Stimulated activated CD4-positive, alpha-beta T cell treated with anti-CD3 and anti-CD28 coated beads, Interleukin-15, amount 100 ng/mL, for 24 hours (primary cell): ENCODE data around the gene FNDC3B.
"Not testable (repeated sequence)": the region's sequence is repeated elsewhere in the genome, so short reads cannot be mapped to it uniquely, and the experiment has no call there.

Experiments
- DNase-seq: peaks from one replicate; pipeline ENCODE4 v3.0.0-alpha.2; 2020

Gene FNDC3B

GRCh38 chr3:172033396-172033795, 6.0 kb upstream of the FNDC3B start:
- no peak for DNase-seq

GRCh38 chr3:172034786-172035685, 4.3 kb upstream of the FNDC3B start:
- DNase-seq = peak; percentile 10

GRCh38 chr3:172036541-172037215, 2.7 kb upstream of the FNDC3B start:
- DNase-seq = no peak

DNA sequence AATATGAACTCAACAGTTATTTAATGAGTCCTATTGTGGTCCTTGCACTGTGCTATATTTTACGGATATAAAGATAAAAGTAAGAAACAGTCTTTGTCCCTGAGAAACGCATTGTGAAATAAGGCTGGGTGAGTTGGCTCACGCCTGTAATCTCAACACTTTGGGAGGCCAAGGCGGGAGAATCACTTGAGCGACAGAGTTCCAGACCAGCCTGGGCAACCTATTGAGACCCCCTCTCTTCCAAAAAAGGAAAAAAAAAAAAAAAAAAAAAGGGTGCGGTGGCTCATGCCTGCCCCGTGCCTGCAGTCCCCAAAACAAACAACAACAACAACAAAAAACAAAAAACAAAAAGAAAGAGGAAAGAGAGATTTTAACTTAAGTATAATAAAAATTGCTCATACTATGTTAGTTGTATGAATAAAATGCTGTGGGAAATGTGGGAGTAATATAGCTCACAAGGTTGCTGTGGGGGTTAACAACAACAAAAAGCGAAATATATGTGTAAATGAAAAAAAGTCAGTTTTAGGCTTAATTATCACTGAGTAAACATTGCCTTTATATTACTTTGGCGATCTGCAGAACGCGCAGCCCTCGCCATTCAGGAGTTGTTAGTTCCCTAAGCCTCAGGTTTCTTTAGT, 461 bp upstream of the FNDC3B start:
- DNase-seq = no peak

DNA sequence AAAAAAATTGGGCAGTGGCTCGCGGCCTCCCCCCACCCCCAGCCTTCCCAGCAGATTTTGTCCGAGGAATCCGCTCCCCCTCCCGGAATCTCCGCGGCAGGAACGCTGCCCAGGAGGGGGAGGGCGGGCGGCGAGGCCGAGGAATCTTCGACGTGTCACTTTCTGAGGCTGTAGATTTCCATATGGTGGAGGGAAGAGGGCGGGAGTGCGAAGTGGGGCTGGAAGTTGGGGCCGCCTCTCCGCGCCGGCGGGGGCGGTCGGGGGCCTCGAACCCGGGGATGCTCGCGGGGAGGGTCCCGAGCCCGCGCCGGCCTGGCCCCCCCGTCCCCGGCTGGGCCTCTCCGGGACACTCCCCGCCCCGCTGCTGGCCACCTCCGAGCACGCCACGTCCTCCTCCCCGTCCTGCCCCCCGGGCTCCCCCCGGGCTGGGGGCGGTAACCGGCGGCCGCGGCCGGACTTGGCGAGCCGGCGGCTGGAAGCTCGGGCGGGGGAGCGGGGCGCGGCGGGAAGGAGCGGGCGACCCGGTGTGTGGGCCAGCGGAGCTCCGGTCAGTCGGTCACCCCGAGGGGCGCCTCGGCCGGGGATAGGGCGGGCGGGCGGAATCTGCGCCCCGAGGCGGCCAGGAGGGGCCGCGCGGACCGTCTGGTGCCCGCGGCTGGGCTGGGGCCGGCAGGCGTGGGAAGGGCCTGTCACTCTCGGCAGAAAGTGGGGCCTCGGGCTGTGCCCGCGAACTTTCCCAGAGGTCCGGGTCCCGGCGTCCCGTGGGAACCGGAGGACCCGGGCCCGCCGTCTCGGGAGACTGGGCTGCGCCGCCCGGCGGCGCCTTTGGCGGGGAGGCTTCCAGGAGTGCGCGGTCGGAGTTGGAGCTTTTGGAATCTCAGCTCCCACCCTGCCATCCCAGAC, 951 bp downstream of the FNDC3B start:
- DNase-seq = peak; percentile 50

DNA sequence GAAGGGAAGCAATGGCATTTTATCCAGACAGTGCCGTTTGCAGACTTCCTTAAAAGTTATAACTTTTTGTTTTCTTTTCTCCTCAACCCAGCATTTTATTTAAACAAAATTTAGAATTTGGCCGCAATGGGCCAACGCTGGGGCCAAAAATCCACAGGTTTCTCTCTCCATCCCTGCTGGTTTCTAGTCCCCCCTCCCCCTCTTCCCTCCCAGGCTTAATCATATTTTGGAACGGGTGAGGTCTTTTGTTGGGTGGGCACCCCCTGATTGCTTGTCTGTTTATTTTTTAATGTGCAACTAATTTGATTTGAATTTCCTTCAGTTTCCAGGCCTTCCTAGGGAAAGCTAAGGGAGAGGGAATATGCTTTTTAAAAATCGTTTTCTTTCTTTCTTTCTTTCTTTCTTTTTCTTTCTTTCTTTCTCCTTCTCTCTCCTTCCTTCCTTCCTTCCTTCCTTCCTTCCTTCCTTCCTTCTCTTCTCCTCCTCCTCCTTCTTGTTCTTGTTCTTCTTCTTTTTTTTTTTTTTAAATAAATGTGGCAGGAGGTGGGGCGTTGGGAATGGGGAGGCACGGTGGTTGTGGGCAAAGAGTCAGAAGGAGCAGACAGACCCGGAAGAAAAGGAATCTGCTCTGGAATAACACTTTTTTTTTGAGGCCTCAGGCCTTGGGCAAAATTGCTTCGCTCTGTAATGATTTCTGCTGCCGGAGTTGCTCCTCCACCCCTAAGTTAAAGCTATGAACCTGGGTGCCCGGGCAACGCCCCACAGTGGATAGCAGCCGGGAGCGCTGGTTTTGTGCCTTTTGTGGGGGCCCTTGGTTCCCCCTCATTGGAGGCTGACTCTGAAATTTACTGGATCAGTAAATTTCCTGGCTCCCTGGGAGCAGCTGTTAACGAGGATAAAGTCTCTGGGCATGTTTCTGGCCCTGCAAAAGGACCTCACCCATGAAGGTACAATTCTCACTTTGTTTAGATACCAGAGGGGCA, 1.9 kb downstream of the FNDC3B start:
- no peak for DNase-seq

GRCh38 chr3:172042136-172042662, 2.8 kb downstream of the FNDC3B start:
- no peak for DNase-seq

DNA sequence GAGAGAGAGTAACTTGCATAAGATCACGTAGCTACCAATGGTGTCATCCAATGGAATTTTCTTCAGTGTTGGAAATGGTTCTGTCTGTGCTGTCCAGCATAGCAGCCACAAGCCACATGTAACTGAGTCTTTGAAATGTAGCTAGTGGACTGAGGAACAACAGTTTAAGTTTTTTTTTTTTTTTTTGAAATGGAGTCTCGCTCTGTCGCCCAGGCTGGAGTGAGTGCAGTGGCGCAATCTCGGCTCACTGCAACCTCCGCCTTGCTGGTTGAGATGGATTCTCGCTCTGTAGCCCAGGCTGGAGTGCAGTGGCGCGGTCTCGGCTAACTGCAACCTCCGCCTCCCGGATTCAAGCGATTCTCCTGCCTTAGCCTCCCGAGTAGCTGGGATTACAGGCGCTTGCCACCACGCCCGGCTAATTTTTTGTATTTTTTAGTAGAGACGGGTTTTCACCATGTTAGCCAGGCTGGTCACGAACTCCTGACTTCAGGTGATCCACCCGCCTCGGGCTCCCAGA, 3.3 kb downstream of the FNDC3B start:
- DNase-seq = not testable (repeated sequence)

GRCh38 chr3:172043233-172043632, 3.9 kb downstream of the FNDC3B start:
- no peak for DNase-seq

DNA sequence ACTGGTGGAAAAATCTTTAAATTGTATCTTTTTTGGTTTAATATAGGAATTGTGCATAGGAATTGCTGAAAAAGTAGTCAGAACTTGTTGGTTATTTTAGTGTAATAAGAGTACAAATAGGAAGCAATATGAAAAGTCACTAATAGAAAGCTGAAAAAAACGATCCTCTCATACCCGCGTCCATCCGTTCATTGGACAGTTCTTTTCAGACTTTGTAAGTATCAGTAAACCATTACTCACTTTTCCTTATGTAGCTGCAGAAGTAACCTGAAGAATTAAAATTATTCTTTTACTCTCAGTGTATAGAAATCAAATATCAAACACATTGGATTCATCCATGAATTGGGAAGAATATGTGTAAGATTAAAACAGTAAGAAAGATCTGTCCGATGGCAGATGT, 4.4 kb downstream of the FNDC3B start:
- DNase-seq = no peak

- no peak for DNase-seq
Measured at GRCh38 chr3:172044833-172045585, 5.6 kb downstream of the FNDC3B start.

- no peak for DNase-seq
Measured at GRCh38 chr3:172046268-172046915, 7.0 kb downstream of the FNDC3B start.

DNA sequence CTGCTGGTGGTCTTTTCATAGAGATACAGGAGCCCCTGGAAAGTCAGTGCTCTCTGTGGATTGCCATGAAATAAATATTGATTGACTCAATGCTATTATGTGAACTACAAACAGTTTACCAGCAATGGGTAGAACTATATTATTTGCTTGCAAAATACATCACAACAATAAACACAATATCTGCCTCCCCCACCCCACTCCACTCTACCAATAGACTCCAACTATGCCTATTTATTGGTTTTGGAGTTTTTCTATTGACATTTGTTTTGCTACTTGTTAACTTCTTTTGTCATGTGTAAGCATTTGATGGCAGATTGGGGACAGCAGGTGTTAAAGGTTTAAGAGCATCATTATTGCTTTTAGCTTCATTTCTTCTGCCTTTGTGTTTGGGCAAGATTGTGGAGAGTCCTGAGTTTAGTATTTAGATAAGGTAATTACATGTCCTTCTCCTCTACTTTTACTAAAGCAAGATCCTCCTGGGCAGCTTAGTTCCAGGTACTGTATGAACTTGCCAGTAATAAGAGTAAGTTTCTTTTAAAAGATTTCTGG, 8.3 kb downstream of the FNDC3B start:
- no peak for DNase-seq

DNA sequence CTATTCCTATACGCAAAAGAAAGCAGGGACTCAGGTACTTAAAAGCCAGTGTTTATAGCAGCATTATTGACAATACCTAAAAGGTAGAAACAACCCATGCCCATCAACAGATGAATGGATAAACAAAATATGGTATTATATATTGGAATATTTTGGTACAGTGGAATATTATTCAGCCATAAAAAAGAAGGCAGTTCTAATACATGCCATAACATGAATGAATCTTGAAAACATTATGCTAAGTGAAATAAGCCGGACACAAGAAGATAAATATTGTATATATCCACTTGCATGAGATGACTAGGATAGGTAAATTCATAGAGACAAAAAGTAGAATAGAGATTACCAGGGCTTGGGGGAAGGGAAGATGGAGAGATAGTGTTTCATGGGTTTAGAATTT, 9.2 kb downstream of the FNDC3B start:
- no peak for DNase-seq

GRCh38 chr3:172051310-172051956, 12.1 kb downstream of the FNDC3B start:
- DNase-seq = no peak

DNA sequence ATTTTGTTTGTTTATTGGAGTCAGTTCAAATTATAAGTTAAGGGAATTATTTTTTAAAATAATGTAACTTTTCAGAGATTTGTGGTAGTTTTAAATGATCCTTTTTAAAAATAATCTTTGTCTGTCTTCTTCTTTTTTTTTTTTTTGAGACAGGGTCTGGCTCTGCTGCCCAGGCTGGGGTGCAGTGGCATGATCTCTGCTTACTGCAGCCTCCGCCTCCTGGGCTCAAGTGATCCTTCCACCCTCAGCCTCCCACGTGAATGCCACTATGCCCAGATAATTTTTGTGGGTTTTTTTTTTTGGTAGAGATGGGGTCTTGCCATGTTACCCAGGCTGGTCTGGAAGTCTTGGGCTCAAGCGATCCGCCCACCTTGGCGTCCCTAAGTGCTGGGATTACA, 12.6 kb downstream of the FNDC3B start:
- DNase-seq = no peak

DNA sequence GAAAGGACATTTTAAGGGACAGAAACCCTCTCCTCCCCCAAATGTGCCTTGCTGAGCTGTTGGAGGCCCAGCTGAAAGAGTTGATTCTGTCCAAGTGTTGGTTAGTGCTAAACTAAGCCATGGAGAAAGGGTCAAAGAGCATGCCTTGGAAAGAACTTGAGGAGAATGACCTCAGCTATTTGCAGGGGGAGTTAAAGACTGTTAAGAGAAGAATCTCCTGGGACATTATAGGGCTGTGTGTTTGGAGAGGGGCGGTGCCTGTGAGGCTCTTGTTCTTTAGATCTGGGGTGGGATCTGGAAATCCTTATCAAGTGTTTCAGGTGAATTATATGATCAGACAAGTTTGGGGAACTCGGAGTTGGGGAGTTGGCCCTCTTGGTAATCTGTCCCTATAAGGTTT, 13.0 kb downstream of the FNDC3B start:
- no peak for DNase-seq

GRCh38 chr3:172054115-172054764, 14.9 kb downstream of the FNDC3B start:
- no peak for DNase-seq
